ENCODE measurements around the gene SERPINA5.

Gene SERPINA5

GRCh38 chr14:94555991-94556390 is 25.2 kb upstream of the SERPINA5 start:
- TF ChIP-seq CTCF (IDR thresholded peaks at IDR 0.05; ENCODE audit: control insufficient read depth, extremely low read depth, insufficient read depth) = no peak
- no peak for DNase-seq (ENCODE audit: low read depth)
- H3K4me3 ChIP-seq (ENCODE audit: low read depth, low read length) = no peak overlapping the region

GRCh38 chr14:94557327-94557726 is 23.9 kb upstream of the SERPINA5 start:
- H3K4me3 ChIP-seq (ENCODE audit: low read depth, low read length) = no peak overlapping the region
- no peak for TF ChIP-seq CTCF (IDR thresholded peaks at IDR 0.05; ENCODE audit: control insufficient read depth, extremely low read depth, insufficient read depth)
- no peak for DNase-seq (ENCODE audit: low read depth)

- no peak overlapping the region for H3K4me3 ChIP-seq (ENCODE audit: low read depth, low read length)
- no peak for DNase-seq (ENCODE audit: low read depth)
- no peak for TF ChIP-seq CTCF (IDR thresholded peaks at IDR 0.05; ENCODE audit: control insufficient read depth, extremely low read depth, insufficient read depth)
Measured at GRCh38 chr14:94558842-94559241, 22.4 kb upstream of the SERPINA5 start.

GRCh38 chr14:94559638-94560290 is 21.5 kb upstream of the SERPINA5 start:
- TF ChIP-seq CTCF (IDR thresholded peaks at IDR 0.05; ENCODE audit: control insufficient read depth, extremely low read depth, insufficient read depth) = no peak
- no peak for DNase-seq (ENCODE audit: low read depth)
- H3K4me3 ChIP-seq (ENCODE audit: low read depth, low read length) = no peak overlapping the region

- DNase-seq (ENCODE audit: low read depth) = no peak
- no peak for TF ChIP-seq CTCF (IDR thresholded peaks at IDR 0.05; ENCODE audit: control insufficient read depth, extremely low read depth, insufficient read depth)
- no peak overlapping the region for H3K4me3 ChIP-seq (ENCODE audit: low read depth, low read length)
Measured at GRCh38 chr14:94560291-94560665, 20.9 kb upstream of the SERPINA5 start.

- H3K4me3 ChIP-seq (ENCODE audit: low read depth, low read length) = no peak within 1 kb of the TSS
- DNase-seq (ENCODE audit: low read depth) = no peak
- TF ChIP-seq CTCF (IDR thresholded peaks at IDR 0.05; ENCODE audit: control insufficient read depth, extremely low read depth, insufficient read depth) = no peak
Measured at GRCh38 chr14:94560751-94561655, 20.2 kb upstream of the SERPINA5 start, which contains the start of gene SERPINA4. Gene SERPINA4 (plus strand): TSS chr14:94561442. CDS start chr14:94563483, 2,041 bp downstream.
